ENCODE measurements around the gene FGFR4.

- no peak for TF ChIP-seq CTCF (IDR thresholded peaks at IDR 0.05)
- no peak for TF ChIP-seq POLR2A (IDR thresholded peaks at IDR 0.05)
Measured at GRCh38 chr5:177084175-177084574, 2.5 kb upstream of the FGFR4 start.

All from testis (tissue), 2 donors.